B cell (primary cell): ENCODE measurements around the gene PAPSS1.

Experiments used
- CTCF ChIP-seq: fragments of 200-600 bp; IDR thresholded peaks from one replicate; pipeline ENCODE4 v1.8.0; 2022; ENCODE audit warnings: antibody characterized with exemption, mild to moderate bottlenecking
- EZH2 ChIP-seq: IDR thresholded peaks from 2 replicates; pipeline ENCODE4 v1.6.1; 2012; ENCODE audit warnings: borderline replicate concordance, low read depth, mild to moderate bottlenecking, moderate library complexity, low read length; ENCODE audit not compliant: insufficient read depth, poor library complexity, severe bottlenecking

- TF ChIP-seq EZH2, result no peak
- TF ChIP-seq CTCF, result no peak
Measured at GRCh38 chr4:107692202-107692601, 27.8 kb downstream of the PAPSS1 start.
